Effector CD8-positive, alpha-beta T cell (primary cell): ENCODE results near the gene DGKH.

Experiments used
- DNase-seq: peaks from one replicate; lab custom pipeline; 2025; lab: John Stamatoyannopoulos, UW

The DGKH gene

DNA sequence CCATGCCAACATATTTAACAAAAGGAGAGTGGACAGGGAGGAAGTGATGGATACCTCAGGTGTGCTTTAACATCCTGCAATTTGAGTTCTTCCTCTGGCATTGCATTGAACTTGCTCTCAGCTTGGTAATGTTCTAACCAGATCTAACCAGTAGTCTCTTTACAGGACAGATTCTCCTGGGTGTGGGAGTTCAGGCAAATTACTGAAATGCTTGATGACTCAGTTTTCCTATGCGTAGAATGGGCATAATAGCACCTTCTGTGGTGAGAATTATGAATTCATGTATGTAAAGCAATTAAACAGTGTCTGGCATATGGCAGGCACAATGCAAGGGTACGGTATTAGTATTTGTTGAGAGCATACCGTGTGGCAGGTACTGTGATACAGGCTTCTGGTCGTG, 227.1 kb downstream of the DGKH start:
- DNase-seq: no peak

DNA sequence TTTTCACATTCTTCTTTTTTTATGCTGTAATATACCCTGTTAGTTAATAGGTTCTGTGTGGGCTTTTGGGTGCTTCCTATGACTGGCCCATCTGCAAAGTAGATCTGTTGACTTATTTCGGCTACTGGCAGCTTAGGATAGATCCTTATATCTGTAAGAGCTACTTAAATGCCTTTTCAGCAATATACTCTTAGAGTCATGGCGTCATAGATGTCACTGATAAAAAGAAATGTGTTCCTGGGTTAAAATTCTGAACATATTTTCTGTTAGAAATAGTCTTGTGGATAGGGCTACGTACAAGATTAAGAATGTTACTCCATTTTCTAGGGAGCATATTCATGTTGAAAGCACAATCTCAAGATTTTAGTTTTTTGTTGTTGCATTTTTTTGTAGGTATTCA, 228.2 kb downstream of the DGKH start:
- DNase-seq: no peak

DNA sequence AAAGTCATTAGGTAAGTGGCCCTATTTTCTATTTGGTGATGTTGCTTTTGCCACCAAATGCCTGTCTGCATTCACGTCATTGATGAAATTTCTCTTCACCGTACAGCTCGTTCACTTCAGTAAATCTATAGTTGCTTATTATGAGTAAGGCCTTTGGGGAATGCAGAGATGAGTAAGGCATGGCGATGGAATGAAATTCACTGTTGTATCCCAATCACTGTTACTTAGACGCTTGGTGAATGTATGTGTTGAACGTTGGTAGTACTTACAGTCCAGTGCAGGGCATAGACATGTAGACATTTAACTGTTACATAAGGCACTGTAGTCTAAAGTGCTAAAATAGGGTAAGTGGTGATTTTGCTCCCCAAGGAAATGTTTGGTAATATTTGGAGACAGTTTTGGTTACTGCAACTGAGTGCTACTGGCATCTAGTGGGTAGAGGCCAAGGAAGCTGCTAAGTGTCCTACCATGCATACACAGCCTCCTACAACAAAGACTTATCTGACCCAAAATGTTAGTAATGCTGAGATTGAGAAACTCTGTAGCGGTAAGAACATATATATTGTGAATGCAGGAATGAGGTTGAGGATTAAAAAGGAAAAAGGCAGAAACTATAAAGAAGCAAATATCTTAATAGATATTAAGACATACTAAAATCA, 229.3 kb downstream of the DGKH start:
- no peak for DNase-seq

DNA sequence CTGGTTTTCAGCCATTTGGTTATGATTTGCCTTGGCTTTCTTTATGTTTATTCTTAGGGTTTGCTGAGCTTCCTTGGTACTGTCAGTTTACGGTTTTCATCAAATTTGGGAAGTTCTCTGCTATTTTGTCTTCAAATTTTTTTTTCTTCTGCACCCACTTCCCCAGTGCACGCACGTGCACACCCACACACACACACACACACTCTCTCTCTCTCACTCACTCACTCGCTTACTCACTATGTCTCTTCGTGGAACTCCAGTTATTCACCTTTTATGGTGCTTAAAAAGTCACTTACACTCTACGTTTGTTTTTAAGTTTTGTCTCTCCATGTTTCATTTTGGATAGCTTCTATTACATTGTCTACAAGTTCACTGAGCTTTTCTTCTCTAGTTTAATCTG, 230.6 kb downstream of the DGKH start:
- DNase-seq: no peak

DNA sequence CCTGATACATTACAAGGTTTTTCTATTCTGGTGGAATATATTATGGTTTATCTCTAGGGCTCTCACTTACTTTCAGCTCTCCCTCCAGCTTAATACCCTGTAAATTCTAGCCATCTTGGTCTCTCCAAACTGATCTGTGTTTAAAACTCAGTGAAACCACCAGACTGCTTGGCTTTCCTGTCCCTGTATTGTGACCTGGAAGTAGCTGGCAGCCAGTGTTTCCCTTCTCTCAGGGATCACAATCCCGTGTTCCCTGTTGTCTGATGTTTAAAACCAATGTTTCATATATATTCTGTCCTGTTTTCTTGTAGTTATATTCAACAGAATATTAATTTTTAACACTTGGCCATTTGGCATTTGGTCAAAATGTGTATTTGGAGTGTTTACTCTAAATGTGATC, 231.5 kb downstream of the DGKH start:
- DNase-seq: no peak

DNA sequence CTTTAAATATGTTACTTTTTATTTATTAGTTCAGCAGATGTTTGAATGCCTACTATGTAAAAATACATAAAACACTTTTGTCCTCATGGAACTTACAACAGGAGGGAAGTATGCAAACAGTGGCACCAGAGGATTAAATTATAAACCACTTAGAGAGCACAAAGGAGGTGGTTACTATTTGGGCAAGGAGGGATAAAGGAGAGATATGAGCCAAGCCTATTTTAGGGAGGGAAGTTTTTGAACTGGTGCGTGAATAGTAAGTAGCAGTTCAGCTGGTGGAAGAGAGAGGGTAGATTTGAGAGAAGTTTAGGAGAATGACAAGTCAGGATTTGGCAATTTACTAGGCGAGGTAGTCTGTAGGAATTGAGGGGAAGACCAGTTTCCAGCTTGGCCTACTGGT, 232.1 kb downstream of the DGKH start:
- DNase-seq: no peak

DNA sequence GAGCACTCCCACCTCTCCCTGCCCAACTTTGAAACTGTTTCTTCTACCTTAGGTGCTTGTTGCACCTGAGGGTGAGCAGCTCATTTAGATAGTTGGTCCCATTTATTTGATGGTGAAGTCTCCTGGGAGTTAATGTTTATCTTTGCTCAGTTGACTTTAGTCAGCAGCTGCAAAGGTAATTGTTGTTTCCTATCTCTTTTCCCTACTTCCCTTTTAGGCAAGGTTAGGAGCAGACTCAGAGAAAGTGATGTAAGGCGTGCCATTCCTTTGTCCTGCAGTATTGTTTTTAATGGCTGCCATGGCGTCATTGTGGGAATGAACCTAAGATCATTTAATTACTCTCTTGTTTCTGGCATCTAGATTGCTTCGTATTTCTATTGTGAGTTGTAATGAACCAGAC, 235.1 kb downstream of the DGKH start:
- DNase-seq: no peak

DNA sequence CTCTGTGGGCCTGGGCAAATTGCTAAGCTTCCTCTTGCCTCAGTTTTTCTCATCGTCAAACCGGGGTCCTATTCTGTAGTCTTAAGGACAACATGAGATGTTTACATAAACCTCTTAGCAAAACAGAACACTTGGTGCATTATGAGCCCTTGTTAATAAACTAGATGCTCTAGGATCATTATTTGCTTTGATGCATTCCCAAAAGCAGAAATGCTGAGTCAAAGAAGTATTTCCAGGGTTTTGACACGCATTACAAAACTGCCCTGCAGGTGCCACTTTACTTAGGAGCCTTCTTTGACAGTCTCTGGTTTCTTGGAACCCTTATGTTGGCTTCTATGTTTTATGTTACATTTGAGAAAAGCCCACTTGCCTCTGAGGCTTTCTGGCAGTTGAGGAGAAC, 235.6 kb downstream of the DGKH start:
- DNase-seq: no peak
